Measurements from ENCODE around the gene ERCC2.
"Not testable (repeated sequence)": the region's sequence is repeated elsewhere in the genome, so short reads cannot be mapped to it uniquely, and the experiment has no call there.

Gene ERCC2

DNA sequence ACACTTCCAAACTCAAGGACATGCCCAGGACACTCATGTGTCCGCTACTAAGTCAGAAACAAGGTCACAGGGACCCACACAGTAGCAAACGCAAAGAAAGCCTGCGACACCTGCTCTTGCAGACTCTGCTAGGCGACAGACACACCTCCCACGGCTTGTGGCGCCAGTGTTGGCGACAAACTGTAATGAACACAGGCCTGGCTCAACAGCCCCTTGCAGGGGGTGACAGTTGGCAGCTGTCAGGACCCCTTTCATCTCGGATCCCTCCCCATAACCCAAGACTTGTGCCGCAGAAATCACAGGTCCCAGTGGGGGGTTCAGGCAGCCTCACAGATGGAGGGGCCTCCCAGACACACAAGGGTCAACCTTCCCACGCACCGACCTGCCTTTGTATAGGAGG lies 48.1 kb downstream of the ERCC2 start:
- no peak for DNase-seq (ENCODE audit: low read depth)
- no peak overlapping the region for H3K4me3 ChIP-seq (ENCODE audit: low read length)
- no peak for TF ChIP-seq CTCF (IDR thresholded peaks at IDR 0.05; ENCODE audit: insufficient read depth, low read depth, low read length, missing control alignments)

DNA sequence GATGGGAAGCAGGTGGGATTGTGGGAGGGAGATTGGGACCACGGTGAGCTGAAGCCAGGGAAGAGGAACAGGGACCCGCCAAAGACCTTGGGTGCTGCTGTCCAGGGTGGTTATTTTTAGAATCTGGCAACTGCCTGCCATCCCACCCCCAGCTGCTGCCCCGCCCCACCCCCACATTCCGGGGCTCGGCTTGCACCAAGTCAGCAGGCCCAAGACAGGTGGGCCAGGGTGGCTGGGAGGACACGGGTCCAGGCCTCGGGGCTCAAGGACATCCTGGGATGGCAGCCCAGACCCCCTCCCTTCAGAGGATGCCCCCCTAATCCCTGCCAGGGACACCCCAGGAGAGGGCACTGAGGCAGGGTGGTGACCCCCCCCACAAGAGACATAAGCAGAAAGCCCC lies 48.5 kb downstream of the ERCC2 start:
- no peak overlapping the region for H3K4me3 ChIP-seq (ENCODE audit: low read length)
- no peak for DNase-seq (ENCODE audit: low read depth)
- no peak for TF ChIP-seq CTCF (IDR thresholded peaks at IDR 0.05; ENCODE audit: insufficient read depth, low read depth, low read length, missing control alignments)

- no peak for TF ChIP-seq CTCF (IDR thresholded peaks at IDR 0.05; ENCODE audit: insufficient read depth, low read depth, low read length, missing control alignments)
- DNase-seq (ENCODE audit: low read depth) = peak; percentile 22
- H3K4me3 ChIP-seq (ENCODE audit: low read length) = no peak overlapping the region
Observed at GRCh38 chr19:45320997-45321775, 49.2 kb downstream of the ERCC2 start.

DNA sequence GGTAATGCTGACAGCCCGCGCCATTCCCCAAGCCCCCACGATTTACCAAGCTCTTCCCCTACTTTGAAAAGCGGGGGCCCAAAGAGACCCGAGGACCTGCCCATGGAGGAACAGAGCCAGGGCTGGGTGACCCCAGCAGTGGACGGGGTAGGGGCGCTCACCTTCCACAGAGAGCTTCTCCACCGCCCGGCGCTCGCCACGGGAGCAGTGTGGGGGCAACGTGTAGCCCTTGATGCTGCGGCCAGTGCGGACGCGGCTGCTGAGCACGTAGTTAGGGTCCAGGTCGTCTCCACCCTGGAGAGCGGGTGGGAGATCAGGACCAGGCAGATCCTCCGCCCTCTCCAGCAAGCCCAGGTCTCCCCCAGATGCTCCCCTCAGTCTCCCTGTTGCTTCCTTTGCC lies 55.1 kb downstream of the ERCC2 start:
- no peak for TF ChIP-seq CTCF (IDR thresholded peaks at IDR 0.05; ENCODE audit: insufficient read depth, low read depth, low read length, missing control alignments)

GRCh38 chr19:45314708-45315245 lies 55.6 kb downstream of the ERCC2 start:
- no peak for DNase-seq (ENCODE audit: low read depth)
- no peak overlapping the region for H3K4me3 ChIP-seq (ENCODE audit: low read length)
- TF ChIP-seq CTCF (IDR thresholded peaks at IDR 0.05; ENCODE audit: insufficient read depth, low read depth, low read length, missing control alignments) = no peak

More for the DNA sequence above, 55.1 kb downstream of the ERCC2 start:
- H3K4me3 ChIP-seq (ENCODE audit: low read length) = no peak overlapping the region
- DNase-seq (ENCODE audit: low read depth) = no peak

GRCh38 chr19:45312285-45312684 lies 58.1 kb downstream of the ERCC2 start:
- H3K4me3 ChIP-seq (ENCODE audit: low read length); DNase-seq (ENCODE audit: low read depth): not testable (repeated sequence)

DNA sequence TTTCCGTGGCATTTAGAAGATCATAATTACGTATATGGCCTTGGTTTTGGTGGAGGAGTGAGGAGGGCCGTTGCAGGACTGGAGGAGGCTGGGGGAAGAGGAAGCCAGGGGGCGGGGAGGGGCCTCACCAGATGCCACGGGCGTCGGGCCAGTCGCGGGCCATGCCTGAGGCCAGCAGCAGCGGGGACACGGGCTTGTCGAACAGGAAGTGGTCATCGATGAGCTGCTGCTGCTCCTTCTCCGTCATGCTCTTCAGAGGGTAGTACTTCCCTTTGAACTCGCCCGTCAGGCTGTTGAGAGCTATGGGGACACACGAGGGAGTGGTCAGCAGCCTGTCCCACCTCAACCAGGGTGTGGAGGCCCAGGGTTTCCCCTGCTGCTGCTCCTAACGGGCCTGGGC lies 58.8 kb downstream of the ERCC2 start:
- no peak for DNase-seq (ENCODE audit: low read depth)
- TF ChIP-seq CTCF (IDR thresholded peaks at IDR 0.05; ENCODE audit: insufficient read depth, low read depth, low read length, missing control alignments) = no peak
- no peak overlapping the region for H3K4me3 ChIP-seq (ENCODE audit: low read length)

DNA sequence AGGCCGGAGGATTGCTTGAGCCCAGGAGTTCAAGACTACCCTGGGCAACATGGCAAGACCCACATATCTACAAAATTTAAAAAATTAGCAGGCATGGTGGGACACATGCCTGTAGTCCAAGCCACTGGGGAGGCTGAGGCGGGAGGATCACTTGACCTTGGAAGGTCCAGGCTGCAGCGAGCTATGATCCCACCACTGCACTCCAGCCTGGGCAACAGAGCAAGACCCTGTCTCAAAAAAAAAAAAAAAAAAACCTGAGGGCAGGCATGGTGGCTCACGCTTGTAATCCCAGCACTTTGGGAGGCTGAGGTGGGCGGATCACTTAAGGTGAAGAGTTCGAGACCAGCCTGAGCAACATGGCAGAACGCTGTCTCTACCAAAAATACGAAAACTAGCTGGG lies 61.1 kb downstream of the ERCC2 start:
- not testable (repeated sequence) for DNase-seq (ENCODE audit: low read depth); H3K4me3 ChIP-seq (ENCODE audit: low read length)
